CD4-positive, alpha-beta T cell treated with Interleukin-6 for 4 hours (primary cell): ENCODE data around the gene TEX44.
A peak's percentile ranks its signal among the peaks of the same experiment; 100 is the strongest.
"Not testable (repeated sequence)": the region's sequence is repeated elsewhere in the genome, so short reads cannot be mapped to it uniquely, and the experiment has no call there.

Source experiments
- DNase-seq: peaks from one replicate; pipeline ENCODE4 v3.0.0-alpha.2; 2020; ENCODE audit warnings: mixed read lengths

The TEX44 gene

DNA sequence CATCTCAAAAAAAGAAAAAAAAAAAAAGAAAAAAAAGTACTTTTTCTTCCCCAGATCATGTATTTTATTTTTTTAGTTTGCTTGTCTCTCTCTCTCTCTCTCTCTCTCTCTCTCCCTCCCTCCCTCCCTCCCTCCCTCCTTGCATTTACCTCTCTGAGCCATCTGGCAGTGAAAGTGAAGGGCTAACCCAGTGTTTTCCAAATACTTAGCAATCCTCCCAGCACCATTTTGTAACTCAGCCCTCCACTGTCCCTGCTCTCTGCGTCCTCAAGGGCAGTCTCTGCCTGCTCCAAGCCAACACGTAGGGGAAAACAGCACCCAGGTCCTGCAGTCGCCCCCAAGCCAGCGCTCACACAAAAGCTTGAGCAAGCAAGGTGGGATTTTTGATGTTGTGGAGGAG, 19.6 kb upstream of the TEX44 start:
- DNase-seq, result no peak

DNA sequence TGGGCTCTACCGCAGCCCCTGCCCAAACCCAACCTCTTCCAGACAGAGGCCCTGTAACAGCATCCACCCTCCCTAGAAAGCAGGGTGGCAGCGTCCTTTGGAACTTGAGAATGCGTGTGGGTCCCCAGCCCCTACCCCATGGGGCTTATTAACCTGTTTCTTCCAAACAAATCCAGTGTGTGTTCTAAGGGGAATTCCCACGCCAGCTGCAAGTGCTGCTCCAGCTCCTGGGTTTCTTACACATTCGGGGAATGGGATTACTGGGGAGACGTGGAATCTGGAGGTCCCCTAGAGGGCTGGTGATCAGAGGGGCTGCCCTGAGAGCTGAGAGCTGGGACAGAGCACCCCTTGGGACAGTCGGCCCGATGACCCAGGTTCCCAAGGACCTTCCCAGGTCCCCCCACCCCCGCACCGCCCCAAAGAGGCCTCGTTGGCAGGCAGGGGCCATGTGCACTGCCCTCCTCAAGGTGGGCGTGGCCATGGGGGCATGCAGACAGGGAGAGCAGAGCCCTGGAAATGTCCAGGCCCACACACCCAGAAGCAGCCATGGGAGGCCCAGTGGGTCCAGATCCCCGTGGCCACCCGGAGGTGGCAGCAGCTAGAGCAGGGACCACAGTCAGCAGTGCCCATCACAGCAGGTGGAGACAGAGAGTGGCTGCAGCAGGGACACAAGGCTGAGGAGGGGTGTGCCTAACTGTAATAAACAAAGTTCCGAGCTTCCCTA, 18.8 kb upstream of the TEX44 start:
- DNase-seq, result no peak

DNA sequence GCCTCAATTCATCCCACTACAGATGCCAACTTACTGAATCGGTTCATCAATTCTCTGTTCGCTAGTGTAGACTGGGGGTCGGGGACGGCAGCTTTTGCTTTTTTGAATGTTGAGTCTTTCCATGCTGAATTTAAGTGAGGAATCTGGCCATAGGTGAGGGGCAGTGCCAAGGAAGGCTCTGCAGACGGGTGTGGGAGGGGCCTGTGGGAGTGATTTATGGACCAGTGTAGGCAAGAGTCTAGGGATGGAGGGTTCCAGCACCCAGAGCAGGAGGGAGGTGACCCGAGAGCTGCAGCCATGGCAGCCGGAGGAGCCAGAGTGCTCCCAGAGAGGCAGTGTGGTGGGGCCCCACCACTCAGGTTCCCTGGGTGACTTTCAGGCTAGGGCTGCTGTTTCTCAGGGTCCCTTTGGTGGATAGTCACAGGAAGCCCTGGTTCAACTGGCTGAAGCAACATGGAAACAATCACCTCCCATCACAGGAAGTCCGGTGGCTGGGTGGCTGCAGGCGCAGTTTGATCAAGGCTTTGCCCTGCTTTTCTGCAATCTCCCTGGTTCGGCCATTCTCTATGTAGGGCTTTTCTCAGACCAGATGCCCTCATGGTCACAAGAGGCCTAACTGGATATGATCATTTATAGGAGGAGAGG, 16.9 kb upstream of the TEX44 start:
- DNase-seq, result no peak

DNA sequence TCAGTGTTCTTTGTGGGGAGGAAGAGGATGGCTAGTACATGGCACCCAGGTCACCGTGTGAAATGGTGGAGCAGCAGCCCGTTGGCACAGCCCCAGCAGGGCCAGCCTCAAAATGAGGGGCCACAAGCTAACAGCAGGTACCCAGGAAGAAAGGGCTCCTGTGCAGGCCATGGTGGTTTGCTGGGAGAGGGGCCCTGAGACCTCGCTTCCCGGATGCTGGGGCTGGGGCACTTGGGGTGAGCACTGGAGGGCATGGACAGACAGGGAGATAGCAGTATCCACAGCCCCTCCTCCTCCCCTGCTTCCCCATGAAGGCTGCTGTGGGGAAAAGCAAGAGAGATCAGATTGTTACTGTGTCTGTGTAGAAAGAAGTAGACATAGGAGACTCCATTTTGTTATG, 16.2 kb upstream of the TEX44 start:
- DNase-seq, result no peak

DNA sequence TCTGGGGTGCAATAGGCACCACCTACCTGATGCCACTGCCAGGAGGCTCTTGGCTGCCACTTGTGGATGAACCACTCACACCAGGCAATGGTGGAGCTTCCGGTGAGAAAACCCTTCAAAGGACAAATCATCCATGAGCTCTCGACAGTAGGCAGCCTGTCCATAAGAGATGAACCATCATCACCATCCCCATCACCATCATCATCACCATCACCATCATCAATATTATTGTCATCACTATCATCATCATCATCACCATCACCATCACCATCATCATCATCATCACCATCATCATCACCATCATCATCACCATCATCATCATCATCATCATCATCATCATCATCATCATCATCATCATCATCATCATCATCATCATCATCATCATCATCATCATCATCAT, 14.0 kb upstream of the TEX44 start:
- not testable (repeated sequence) for DNase-seq

DNA sequence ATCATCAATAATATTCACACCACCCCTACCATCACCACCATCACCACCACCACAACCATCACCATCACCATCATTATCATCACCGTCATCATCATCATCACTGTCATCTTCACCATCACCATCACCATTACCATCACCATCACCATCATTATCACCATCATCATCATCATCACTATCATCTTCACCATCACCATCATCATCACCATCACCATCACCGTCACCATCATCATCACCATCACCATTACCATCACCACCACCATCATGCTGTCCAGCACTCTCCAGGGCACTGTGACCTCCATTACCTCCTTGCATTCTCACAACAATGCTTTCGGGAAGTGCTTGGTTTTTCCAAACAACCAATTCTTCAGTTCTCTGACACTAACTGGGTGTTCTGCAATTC, 13.1 kb upstream of the TEX44 start:
- no peak for DNase-seq

DNA sequence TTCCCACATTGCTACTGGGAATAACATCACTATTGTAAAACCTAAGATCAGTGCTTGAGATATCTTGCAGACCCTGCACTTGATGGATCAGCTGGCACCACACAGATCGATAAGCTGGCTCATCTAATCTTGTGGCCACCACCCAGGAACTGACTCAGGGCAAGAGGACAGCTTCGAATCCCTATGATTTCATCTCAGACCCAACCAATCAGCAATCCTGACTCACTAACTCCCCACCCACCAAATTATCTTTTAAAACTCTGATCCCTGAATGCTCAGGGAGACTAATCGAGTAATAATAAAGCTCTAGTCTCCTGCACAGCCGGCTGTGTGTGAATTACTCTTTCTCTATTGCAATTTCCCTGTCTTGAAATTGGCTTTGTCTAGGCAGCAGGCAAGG, 11.3 kb upstream of the TEX44 start:
- DNase-seq, result no peak

DNA sequence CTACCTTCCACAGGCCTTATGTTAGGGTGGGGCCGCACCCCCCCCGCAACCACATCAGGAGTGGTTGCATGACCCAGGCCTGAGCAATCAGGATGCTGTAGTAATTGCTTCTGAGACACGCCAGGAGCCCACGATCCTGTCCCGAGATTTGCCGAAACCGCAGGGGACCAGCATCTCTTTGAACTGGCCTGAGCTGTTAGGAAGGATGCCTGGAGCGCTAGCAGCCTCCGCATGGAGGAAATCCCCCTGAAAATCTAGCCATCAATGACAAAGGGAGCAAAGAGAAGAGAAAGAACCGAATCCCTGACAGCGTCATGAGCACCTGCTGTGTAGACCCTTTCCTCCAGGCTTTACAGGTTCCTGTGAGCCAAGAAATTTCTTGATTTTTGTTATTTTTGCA, 8.7 kb upstream of the TEX44 start:
- no peak for DNase-seq

DNA sequence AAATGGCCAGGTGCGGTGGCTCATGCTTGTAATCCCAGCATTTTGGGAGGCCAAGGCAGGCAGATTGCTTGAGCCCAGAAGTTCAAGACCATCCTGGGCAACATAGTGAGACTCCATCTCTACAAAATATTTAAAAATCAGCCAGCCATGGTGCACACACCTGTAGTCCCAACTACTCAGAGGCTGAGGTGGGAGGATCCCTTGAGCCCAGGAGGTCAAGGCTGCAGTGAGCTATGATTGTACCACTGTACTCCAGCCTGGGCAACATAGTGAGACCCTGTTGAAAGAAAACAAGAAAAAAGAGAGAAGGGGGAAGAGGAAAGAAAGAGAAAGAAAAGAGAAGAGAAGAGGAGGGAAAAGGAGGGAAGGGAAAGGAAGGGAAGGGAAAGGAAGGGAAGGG, 4.9 kb upstream of the TEX44 start:
- not testable (repeated sequence) for DNase-seq

DNA sequence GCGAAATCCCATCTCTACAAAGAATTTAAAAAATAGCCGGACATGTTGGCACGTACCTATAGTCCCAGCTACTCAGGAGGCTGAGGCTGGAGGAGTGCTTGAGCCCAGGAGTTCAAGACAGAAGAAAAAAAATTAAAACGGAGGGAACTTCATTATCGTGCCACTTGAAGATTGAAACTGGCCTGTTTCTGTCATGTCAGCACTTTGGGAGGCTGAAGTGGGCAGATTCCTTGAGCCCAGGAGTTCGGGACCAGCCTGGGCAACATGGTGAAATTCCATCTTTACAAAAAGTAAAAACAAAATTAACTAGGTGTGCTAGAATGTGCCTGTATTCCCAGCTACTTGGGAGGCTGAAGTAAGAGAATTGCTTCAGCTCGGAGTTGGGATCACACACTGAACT, 3.0 kb upstream of the TEX44 start:
- DNase-seq, result no peak

DNA sequence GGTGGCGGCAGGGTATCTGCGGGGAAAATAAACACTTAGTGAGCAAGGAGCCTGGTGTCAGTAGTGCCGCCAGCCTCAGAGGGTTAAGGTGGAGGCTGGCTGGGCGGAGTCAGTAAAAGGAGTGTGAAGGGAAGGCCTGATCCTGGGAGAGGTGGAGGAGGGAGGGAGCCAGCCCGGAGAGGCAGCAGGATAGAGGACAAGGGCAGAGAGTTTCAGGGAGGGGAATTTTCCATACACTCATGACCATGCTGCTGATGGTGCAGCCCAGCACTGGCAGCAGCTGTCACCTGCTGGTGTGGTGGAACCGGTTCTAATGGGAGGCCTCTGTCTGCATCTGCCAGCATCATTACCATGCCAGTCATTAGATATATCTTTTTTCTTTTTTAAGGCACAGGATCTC, 2.0 kb upstream of the TEX44 start:
- no peak for DNase-seq

DNA sequence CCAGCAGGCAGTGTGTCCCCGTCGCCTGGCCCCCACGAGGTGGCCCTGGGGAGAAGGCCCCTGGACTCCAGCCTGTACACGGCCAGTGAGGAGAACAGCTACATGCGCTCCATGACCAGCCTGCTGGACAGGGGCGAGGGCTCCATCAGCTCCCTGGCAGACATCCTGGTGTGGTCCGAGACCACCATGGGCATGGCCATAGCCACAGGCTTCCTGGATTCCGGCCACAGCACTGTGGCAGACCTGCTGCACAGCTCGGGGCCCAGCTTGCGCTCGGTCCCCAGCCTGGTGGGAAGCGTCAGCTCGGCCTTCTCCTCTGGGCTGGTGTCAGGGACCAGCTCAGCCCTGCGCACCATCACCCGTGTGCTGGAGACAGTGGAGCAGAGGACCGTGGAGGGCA, 1.0 kb downstream of the TEX44 start:
- no peak for DNase-seq

DNA sequence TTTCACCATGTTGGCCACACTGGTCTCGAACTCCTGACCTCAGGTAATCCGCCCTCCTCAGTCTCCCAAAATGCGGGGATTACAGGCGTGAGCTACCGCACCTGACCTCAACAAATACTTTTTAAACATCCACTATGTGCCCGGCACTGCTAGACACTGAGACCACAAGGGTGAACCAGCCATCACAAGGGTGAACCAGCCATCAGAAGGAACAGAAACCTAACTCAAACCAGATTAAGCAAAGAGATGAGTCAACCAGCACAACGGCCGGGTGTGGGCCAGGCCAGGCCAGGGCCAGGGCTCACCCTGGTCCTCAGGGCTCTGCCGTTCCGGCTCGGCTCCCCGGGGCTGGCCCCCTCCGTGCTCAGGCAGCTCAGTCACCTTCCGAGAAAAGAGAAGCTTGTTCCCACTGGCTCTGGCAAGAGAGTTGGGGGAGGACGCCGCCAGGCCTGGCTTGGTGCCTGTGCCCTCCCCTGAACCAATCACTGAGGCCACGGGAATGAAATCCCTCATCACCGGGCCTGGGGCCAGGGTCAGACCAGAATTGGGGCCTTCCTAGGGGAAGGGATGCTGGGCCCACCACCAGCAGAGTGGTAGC, 4.4 kb downstream of the TEX44 start:
- no peak for DNase-seq

DNA sequence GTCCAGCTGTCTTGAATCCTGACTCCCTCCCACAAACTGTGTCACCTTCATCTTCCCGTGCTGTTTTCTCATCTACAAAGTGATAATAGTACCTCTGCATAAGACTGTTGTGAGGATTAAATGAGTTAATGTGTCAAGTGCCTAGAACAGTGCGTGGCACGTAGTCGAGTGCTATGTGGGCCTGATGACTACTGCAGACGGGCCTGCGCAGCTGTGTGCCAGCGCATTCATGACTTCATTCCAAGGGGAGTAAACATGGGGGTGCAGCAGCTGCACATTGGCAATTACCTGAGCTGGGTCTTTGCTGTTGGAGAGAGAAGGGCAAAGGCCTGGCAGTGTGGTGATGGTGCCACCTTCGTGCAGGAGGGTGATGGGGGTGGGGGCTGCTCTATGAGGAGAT, 5.0 kb downstream of the TEX44 start:
- no peak for DNase-seq

DNA sequence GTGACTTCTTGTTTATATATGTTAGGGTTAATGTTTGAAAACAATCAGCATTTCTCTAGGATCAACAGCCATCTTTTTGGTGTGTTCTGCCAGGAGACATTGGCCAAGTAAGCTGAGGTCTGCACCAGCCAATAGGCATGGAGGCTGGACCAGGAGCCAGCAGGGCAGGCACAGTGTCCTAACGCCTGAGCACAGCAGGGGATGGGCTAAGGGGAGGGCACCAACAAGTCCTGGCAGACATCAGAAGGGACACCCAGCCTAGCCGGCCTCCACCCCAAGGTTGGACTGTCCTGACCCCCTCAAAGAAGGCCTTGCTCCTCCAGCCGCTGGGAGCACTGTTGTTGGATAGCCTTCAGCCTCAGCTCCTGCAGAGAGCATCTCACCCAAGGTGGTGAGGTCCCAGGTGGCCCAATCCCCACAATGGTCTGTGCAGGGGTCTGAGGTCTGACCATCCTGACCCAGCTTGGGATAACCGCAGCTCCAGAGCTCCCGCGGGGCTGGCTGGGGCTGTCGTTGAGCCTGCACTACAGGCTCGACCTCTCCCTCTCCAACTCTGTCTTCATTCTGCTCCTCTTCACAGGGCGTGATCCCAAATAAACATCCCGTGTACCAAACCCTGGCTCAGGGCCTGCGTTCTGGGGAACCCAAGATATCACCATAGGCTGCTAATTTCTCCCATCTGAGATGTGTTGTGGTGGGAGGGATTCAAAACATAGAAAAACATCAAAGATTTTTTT, 8.1 kb downstream of the TEX44 start:
- DNase-seq, result no peak

DNA sequence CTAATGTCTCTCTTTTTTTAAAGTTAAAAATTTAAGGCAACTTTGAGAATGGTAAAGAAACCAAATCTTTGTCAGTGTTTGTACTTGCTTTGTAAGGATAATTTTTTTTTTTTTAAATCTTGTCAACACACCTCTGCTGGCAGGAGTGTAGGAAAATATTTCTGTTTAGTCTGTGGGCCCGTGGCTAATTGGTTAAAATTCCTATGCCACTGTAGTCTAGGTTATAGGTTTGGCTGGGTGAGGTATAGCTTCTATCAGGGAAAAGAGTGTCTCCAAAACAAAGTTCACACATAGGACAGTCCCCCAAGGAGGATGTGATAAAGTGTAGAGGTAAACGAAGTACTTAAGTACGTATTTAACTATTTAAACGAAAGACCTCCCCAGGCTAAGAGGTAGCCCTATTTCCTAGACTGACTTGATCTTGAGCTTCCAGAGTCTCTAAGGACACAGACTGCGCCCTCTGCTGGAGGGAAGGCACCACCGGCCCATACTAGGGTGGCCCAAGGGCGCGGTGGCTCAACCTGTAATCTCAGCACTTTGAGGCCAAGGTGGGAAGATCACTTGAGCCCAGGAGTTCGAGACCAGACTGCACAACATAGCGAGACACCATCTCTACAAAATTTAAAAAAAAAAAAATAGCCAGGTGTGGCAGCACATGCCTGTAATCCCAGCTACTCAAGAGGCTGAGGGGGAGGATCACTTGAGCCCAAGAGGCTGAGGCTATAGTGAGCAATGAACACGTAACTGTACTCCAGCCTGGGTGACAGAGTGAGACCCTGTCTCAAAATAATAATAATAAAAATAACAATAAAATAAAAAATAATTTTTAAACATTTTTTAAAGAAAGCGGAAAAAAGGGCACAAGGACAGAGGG, 8.9 kb downstream of the TEX44 start:
- peak; percentile 84 for DNase-seq

DNA sequence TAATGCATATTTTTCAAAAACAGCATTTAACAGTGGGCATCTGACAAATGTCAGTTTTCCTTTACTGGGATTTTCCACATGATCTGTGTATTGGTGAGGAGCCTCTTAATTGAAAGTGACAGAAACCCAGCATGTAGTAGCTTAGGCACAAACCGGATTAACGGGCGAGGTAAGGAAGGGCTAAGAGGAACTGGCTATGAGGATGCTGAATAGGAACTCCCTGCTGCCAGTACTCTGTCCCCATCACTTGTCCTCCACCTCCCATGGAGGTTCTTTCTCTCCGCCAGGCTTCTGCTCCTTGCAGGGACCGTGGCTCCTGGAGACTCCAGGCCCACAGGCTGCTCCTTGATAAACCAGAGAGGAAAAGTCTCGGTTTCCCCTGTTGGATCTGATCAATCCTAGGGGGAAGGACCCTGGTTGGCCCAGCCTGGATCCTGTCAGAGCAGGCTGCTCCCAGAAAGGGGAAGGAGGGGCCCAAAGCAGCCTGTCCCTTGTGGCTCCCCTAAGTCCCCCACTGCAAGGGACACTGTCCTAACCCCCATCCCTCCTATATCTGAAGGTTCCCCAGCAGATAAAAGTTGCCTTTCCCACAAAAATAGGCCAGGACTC, 10.3 kb downstream of the TEX44 start:
- DNase-seq, result no peak

DNA sequence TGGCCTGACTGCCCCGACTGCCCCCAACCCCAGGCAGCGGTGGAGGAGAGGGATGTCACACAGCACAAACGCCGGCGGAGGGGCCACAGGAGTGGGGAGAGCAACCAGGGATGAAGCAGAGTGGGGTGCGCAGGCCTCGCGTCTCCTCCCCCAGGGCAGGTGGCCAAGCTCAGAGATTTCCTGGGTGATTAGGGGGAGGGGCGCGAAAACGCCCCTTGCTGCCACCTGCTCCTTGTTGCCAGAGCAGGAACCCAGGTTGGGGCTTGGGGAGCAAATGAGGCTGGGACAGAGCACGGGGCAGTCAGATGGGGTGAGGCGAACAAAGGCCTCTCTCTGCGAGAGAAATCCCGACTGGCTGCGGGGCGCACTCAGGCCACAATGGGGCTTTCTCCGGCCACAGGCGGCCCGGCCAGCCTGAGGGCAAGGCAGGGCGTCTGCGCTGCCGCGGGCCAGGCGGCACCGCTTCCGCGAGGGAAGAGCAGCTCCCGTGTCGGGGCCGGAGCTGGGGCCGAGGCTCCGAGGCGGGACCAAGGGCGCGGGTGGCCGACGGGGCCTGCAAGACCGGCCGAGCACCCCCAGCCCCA, 11.5 kb downstream of the TEX44 start:
- no peak for DNase-seq

DNA sequence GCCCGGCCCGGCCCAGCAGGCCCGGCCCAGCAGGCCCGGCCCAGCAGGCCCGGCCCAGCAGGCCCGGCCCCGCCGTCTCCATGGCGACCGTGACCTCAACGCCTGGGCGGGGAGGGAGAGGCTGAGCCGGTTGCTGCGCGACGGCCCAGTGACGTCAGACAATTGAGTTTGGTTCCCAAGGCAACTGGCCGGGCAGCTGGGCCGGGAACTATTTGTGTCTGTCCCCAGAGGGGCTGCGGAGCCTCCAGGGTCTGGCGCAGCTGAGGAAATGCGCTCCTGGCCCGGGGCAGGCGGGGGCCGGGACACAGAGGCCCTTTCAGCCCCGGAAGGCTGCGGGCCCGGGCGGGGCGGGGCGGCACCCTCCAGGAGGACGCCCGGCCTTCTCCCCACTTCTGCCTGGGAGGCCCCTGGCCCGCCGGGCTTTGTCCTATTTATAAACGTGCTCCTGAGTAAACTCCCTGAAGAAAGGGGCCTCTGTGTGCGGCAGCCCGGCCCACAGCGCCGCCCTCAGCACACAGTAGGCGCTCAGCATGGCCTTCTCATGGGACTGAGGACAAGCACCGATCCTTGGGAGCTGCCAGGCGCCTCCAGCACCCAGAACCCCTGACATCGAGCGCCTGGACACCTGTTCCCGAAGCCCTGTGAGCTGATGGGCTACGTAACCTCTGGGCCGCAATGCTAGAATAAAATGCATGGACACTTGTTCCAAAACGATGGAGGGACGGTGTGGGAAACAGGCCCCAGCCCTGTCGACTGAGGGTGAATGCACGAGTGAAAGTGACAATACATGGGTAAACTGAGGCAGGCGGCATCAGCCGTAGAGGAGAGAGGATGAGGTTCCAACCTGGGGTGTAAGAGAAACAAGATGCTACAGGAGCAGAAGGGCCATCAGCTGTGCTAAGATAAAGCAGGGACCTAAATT, 12.3 kb downstream of the TEX44 start:
- peak; percentile 94 for DNase-seq

DNA sequence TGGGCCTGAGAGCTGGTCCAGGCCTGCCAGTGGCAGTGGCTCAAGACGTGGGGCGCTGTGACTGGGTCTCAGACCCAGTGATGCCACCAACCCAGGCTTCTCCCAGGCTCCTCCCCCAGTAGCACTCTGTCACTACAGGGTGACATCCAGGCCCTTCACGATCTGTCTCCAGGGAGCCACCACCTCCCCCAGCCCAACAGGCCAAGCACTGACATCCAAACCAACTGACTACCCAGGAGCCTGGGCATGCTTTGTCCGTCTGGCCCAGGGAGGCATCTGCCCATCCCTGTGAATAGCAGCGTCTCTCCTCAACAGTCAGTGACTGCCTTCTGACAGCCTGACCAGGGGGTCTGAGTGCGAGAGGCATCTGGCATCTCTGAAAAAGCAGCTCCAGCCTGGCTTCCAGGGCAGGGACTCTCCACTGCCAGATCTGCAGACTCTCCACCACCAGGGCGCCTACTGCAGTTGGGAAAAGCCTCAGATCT, 13.0 kb downstream of the TEX44 start:
- DNase-seq, result no peak

DNA sequence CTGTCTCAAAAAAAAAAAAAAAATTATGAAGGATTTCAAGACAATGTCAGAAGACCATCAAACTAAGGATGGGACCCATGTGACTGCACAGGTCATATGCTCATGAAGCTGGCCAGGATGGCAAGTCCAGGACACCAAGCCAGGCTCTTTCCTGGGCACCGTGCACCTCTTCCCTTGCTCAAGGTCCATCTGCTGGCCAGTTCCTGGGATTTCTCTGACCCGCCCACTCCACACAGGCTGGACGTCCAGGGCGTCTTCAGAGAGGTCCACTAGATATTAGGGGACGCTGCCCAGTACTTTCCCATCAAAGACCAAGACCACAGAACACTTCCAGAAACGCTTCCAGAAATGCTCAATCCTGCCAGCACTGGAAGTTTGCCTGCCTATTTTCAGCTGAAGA, 14.3 kb downstream of the TEX44 start:
- no peak for DNase-seq
